ENCODE measurements around the gene ZEB2. TPM values are rescaled to one million over a fixed set of nuclear protein-coding genes. Genes with fewer than 3 reads are reported as not detected.

ZEB2 gene
- total and polyA plus RNA-seq, 2 of the 13 experiments (the other 11 are each of a cell fraction or from before 2014, with no cell fraction given) = 0.07 TPM; not detected in 1

DNA sequence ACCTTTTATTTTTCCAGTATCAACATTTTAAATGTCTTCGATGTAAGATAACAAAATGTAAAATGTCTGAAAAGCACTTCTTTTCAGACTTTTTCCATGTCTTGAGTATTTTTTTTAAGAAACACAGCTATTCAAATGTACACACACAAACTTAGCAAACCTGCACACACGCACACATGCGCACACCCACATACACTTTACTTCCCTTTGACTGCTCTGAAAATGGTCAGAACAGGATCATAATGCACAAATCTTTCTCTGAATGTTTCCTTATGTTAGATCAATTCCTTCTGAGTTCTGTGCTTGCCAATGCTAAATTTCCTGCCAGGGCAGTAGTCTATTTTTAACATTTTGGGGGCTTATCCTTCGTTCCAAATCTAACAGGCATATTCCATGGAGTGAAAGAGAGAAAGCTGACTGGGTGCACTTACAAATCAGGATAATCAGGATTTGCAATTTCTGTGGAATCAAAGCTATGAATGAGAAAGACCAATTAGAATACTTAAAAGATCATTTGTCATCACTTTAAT is 136.3 kb downstream of the ZEB2 start:
- Histone ChIP-seq H3K27ac (ENCODE audit: extremely low read length, insufficient read depth, low read length) (no peak overlapping the region), H3K36me3 (replicated peaks in 1 of 2; ENCODE audit: control insufficient read depth in 1 of 2, insufficient read depth in 2 of 2, low read length in 2 of 2) (no peaks in the 10 kb centered on the region), H3K79me2 (ENCODE audit: insufficient read depth, low read length) (no peaks in the 10 kb centered on the region), H3K4me3 (replicated peaks in 1 of 3; ENCODE audit: insufficient read depth in 1 of 3, low read depth in 2 of 3, low read length in 3 of 3) (no peak overlapping the region), H3K27me3 (ENCODE audit: control insufficient read depth in 1 of 2, insufficient read depth in 2 of 2, low read length in 2 of 2) (peaks cover 0 to 9% of the 10 kb centered on the region in 2 experiments; a peak in 2 of 5 replicates), H3K9me3 (ENCODE audit: low read length) (no peaks in the 10 kb centered on the region), H3K4me1 (ENCODE audit: insufficient read depth, low read length) (no peaks in the 10 kb centered on the region), H3K9ac (ENCODE audit: insufficient read depth, low read depth, low read length) (no peak overlapping the region), H4K20me1 (ENCODE audit: insufficient read depth, low read length) (no peaks in the 10 kb centered on the region), H2AFZ (ENCODE audit: low read length) (no peak overlapping the region), H3K4me2 (ENCODE audit: low read depth, low read length) (no peak overlapping the region)
- no peak for DNase-seq (ENCODE audit: low spot score)
- no peak for ATAC-seq
- intact Hi-C loops (cut with micrococcal nuclease; ENCODE audit: unreplicated experiment) = no loop called here
- 45% methylated on average over 4 of the region's 4 CpGs for WGBS (ENCODE audit: low lambda C conversion rate)
- in situ Hi-C loops (cut with HindIII; ENCODE audit: extremely low pct_ligation_motif_present, low pct_unique_long_range_greater_than_20kb) = no loop called here
- no peak for FAIRE-seq
- ChIA-PET POLR2A (no interaction called here), CTCF (ENCODE audit: low intra/inter-chr PET ratio, low total read pairs) (no interaction called here)
- no peak for TF ChIP-seq MLLT10 (CRISPR knock-in tag; IDR thresholded peaks at IDR 0.05)
- TF ChIP-seq SAFB2 (CRISPR knock-in tag; IDR thresholded peaks at IDR 0.05; ENCODE audit: borderline replicate concordance, low read depth) = no peak
- TF ChIP-seq SOX5 (CRISPR knock-in tag; IDR thresholded peaks at IDR 0.05; ENCODE audit: borderline replicate concordance) = no peak
- TF ChIP-seq HDAC1 (CRISPR knock-in tag; IDR thresholded peaks at IDR 0.05) = no peak
- no TSS peak for BruUV-seq (replicated peaks)

DNA sequence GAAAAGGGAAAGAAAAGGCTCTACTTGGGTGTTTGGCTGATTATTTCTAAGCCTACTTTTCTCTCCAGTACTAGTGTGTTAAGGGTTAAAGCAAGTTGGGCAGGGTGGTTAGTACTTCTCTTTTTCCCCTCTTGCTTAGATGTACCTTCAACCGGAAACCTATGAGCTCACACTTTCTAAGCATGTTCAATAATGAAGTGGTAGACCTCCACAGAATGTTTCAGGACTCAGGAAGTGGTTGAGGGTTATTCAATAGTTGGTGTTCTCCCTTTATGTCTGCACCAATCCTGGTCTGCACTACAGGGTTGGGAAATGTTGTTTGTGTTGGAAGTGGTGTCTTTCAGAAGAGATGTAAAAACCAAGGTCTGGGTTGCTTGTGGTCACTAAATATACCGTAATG is 137.1 kb downstream of the ZEB2 start:
- H3K27ac ChIP-seq (ENCODE audit: extremely low read length, insufficient read depth, low read length) = no peak overlapping the region
- ChIA-PET POLR2A (no interaction called here), CTCF (ENCODE audit: low intra/inter-chr PET ratio, low total read pairs) (no interaction called here)
- no peaks in the 10 kb centered on the region for H4K20me1 ChIP-seq (ENCODE audit: insufficient read depth, low read length)
- H3K36me3 ChIP-seq (replicated peaks in 1 of 2; ENCODE audit: control insufficient read depth in 1 of 2, insufficient read depth in 2 of 2, low read length in 2 of 2) = no peaks in the 10 kb centered on the region
- H2AFZ ChIP-seq (ENCODE audit: low read length) = no peak overlapping the region
- ATAC-seq (no peak), DNase-seq (ENCODE audit: low spot score) (no peak), FAIRE-seq (no peak)
- no peaks in the 10 kb centered on the region for H3K9me3 ChIP-seq (ENCODE audit: low read length)
- H3K4me1 ChIP-seq (ENCODE audit: insufficient read depth, low read length) = no peaks in the 10 kb centered on the region
- peaks cover 0 to 9% of the 10 kb centered on the region in 2 experiments; a peak in 2 of 5 replicates for H3K27me3 ChIP-seq (ENCODE audit: control insufficient read depth in 1 of 2, insufficient read depth in 2 of 2, low read length in 2 of 2)
- H3K9ac ChIP-seq (ENCODE audit: insufficient read depth, low read depth, low read length) = no peak overlapping the region
- H3K4me2 ChIP-seq (ENCODE audit: low read depth, low read length) = no peak overlapping the region
- H3K4me3 ChIP-seq (replicated peaks in 1 of 3; ENCODE audit: insufficient read depth in 1 of 3, low read depth in 2 of 3, low read length in 3 of 3) = no peak overlapping the region
- 37% methylated on average over 2 of the region's 2 CpGs for WGBS (ENCODE audit: low lambda C conversion rate)
- no peaks in the 10 kb centered on the region for H3K79me2 ChIP-seq (ENCODE audit: insufficient read depth, low read length)
- in situ Hi-C loops (cut with HindIII; ENCODE audit: extremely low pct_ligation_motif_present, low pct_unique_long_range_greater_than_20kb) = no loop called here
- intact Hi-C loops (cut with micrococcal nuclease; ENCODE audit: unreplicated experiment) = no loop called here
- no TSS peak for BruUV-seq (replicated peaks)
- TF ChIP-seq ZNF431 (CRISPR knock-in tag; IDR thresholded peaks at IDR 0.05; ENCODE audit: borderline replicate concordance, low read depth) = no peak
- TF ChIP-seq, protein P1, sequence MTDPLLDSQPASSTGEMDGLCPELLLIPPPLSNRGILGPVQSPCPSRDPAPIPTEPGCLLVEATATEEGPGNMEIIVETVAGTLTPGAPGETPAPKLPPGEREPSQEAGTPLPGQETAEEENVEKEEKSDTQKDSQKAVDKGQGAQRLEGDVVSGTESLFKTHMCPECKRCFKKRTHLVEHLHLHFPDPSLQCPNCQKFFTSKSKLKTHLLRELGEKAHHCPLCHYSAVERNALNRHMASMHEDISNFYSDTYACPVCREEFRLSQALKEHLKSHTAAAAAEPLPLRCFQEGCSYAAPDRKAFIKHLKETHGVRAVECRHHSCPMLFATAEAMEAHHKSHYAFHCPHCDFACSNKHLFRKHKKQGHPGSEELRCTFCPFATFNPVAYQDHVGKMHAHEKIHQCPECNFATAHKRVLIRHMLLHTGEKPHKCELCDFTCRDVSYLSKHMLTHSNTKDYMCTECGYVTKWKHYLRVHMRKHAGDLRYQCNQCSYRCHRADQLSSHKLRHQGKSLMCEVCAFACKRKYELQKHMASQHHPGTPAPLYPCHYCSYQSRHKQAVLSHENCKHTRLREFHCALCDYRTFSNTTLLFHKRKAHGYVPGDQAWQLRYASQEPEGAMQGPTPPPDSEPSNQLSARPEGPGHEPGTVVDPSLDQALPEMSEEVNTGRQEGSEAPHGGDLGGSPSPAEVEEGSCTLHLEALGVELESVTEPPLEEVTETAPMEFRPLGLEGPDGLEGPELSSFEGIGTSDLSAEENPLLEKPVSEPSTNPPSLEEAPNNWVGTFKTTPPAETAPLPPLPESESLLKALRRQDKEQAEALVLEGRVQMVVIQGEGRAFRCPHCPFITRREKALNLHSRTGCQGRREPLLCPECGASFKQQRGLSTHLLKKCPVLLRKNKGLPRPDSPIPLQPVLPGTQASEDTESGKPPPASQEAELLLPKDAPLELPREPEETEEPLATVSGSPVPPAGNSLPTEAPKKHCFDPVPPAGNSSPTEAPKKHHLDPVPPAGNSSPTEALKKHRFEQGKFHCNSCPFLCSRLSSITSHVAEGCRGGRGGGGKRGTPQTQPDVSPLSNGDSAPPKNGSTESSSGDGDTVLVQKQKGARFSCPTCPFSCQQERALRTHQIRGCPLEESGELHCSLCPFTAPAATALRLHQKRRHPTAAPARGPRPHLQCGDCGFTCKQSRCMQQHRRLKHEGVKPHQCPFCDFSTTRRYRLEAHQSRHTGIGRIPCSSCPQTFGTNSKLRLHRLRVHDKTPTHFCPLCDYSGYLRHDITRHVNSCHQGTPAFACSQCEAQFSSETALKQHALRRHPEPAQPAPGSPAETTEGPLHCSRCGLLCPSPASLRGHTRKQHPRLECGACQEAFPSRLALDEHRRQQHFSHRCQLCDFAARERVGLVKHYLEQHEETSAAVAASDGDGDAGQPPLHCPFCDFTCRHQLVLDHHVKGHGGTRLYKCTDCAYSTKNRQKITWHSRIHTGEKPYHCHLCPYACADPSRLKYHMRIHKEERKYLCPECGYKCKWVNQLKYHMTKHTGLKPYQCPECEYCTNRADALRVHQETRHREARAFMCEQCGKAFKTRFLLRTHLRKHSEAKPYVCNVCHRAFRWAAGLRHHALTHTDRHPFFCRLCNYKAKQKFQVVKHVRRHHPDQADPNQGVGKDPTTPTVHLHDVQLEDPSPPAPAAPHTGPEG (CRISPR knock-in tag; IDR thresholded peaks at IDR 0.05) = no peak
- TF ChIP-seq, protein P2, sequence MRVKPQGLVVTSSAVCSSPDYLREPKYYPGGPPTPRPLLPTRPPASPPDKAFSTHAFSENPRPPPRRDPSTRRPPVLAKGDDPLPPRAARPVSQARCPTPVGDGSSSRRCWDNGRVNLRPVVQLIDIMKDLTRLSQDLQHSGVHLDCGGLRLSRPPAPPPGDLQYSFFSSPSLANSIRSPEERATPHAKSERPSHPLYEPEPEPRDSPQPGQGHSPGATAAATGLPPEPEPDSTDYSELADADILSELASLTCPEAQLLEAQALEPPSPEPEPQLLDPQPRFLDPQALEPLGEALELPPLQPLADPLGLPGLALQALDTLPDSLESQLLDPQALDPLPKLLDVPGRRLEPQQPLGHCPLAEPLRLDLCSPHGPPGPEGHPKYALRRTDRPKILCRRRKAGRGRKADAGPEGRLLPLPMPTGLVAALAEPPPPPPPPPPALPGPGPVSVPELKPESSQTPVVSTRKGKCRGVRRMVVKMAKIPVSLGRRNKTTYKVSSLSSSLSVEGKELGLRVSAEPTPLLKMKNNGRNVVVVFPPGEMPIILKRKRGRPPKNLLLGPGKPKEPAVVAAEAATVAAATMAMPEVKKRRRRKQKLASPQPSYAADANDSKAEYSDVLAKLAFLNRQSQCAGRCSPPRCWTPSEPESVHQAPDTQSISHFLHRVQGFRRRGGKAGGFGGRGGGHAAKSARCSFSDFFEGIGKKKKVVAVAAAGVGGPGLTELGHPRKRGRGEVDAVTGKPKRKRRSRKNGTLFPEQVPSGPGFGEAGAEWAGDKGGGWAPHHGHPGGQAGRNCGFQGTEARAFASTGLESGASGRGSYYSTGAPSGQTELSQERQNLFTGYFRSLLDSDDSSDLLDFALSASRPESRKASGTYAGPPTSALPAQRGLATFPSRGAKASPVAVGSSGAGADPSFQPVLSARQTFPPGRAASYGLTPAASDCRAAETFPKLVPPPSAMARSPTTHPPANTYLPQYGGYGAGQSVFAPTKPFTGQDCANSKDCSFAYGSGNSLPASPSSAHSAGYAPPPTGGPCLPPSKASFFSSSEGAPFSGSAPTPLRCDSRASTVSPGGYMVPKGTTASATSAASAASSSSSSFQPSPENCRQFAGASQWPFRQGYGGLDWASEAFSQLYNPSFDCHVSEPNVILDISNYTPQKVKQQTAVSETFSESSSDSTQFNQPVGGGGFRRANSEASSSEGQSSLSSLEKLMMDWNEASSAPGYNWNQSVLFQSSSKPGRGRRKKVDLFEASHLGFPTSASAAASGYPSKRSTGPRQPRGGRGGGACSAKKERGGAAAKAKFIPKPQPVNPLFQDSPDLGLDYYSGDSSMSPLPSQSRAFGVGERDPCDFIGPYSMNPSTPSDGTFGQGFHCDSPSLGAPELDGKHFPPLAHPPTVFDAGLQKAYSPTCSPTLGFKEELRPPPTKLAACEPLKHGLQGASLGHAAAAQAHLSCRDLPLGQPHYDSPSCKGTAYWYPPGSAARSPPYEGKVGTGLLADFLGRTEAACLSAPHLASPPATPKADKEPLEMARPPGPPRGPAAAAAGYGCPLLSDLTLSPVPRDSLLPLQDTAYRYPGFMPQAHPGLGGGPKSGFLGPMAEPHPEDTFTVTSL (CRISPR knock-in tag; IDR thresholded peaks at IDR 0.05; ENCODE audit: borderline replicate concordance) = no peak

All from HepG2 (cell line).